Measurements from ENCODE around the gene LRRC25.

The LRRC25 gene

DNA sequence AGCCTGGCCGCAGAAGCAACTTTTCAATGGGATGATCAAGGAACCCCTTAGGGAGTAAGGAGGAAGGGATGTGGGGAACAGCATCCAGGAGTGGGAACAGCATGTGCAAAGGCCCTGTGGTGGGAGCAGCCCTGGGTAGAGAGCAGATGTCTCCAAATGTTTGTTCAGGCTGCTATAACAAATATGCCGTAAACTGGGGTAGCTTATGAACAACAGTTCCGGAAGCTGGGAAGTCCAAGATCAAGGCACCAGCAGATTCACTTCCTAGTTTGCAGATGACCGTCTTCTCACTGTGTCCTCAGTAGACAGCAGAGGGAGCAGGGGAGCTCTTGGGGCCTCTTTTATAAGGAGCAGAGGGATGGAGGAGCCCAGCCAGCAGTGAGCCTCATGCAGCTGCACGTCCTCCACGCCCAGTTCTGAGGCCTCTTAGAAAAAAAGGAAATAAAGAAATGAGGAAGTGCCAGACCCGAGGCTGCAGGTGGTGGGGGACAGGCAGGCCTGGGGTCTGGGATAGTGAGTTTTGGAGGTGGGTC lies 4.2 kb upstream of the LRRC25 start:
- DNase-seq: no peak

DNA sequence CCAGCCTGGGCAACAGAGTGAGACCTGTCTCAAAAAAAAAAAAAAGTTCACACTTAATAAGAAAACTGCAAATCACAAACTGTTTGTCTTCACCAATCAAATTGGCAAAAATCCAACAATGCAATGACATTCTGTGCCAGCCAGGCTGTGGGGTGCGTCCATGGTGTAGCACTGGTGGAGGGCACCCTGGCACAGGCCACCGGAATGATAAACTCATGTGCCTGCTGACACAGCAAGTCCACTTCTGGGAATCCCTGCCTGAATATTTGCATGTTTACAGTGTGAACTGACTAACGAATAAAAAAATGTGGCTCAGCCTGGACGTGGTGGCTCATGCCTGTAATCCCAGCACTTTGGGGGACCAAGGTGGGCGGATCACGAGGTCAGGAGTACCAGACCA lies 1.6 kb upstream of the LRRC25 start:
- no peak for DNase-seq

DNA sequence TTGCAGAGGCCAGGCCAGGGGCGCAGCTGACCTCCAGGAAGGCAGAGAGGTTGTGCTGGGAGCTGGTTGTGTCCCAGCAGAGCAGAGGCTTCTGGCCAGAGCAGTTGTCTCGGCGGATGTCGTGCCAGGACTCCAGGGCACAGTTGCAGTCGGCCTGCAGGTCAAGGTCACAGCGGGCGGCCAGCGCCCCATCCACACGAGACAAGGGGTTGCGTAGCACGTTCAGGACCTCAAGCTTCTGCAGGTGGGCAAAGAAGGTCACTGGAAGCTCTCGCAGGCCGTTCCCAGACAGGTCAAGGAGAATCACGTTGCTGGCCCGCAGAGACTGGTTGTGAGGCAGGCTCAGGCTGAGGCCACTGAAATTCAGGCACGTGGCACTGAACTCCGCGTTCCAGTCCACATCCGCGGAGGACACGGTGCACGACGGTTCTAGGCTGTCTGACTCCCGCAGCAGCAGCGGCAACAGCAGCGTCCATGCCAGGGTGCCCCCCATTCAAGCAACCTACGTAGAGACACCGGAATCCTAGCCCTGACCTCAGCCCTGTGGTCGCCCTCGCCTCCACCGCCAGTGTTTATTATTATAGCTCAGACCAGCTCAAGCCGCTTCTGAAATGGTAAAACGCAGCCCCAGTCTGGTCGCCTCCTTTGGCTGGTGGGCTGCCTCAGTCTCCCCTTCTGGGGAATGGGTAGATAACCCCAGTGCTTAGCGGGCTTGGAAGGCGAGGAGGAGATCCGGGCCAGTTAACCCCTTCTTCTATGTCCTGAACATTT lies 766 bp downstream of the LRRC25 start:
- no peak for DNase-seq

DNA sequence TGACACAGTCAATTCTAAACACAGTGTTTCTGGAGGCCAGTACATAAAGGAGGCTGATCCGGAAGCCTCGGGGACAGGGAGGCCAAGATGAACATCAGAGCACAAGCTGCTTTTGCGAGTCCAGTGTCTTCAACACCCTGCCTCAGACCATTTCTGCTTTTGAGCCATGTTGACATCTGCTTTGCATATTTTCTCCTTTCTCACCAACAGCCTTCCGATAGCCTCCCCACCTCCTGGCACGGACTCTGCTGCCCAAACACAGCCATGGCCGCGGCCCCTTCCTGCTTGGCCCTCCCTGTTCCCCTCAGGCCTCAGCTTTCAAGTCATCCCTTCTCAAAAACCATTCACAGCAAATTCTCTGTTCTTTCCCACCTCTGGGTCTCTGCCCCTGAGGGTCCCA lies 3.6 kb downstream of the LRRC25 start:
- no peak for DNase-seq

DNA sequence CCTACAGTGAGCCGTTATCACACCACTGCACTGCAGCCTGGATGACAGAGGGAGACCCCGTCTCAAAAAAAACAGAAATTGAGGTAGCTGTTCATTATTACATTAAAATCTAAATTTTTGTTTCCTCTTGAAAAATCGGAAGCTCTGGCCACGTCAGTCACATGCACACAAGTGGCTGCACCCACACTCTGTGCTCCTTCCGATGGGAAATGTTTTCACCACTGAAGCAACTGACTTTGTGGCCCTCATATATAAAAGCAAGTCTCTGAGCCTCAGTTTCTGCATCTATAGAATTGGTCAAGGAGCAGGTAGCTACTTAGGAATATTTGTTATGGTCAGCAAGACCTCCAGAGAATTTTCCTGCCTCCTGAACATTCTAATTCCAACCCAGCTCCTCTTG lies 4.5 kb downstream of the LRRC25 start:
- no peak for DNase-seq

DNA sequence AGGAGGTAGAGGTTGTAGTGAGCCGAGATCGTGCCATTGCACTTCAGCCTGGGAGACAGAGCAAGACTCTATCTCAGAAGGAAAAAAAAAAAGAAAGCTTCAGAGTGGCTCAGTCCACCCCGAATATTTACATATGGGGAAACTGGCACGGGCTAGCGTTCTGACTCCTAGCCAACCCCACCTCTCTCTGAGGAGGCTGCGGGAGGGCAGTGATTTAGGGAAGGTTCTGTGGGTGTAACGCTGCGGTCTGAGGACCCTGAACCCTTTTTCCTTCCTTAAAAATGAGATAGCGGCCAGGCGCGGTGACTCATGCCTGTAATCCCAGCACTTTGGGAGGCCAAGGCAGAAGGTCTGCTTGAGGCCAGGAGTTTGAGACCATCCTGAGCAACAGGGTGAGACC lies 5.0 kb downstream of the LRRC25 start:
- DNase-seq: no peak

DNA sequence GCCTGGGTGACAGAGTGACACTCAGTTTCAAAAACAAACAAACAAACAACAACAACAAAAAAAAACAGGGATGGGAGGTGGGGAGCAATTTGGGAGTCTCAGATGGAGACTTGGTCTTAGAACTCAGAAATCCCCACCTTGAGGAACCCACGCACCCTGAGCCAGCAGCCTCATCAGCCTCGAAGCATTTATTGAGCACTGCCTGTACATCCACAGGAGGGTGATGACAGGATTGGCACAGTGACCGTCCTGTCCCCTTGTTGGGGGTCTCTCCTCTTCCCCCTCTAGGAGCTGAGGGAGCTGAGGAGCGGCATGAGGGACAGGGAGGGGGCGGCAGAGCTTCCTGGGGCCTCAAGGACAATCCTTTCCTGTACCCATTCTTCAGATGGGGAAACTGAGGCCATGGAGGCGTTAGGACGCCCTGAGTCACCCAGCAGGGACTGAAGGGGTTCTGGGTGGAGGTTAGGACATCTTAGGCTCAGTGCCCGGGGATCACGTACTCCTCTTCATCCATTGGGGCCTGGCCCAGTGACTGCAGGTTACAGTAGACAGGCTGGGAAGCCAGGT lies 5.8 kb downstream of the LRRC25 start:
- DNase-seq: no peak

DNA sequence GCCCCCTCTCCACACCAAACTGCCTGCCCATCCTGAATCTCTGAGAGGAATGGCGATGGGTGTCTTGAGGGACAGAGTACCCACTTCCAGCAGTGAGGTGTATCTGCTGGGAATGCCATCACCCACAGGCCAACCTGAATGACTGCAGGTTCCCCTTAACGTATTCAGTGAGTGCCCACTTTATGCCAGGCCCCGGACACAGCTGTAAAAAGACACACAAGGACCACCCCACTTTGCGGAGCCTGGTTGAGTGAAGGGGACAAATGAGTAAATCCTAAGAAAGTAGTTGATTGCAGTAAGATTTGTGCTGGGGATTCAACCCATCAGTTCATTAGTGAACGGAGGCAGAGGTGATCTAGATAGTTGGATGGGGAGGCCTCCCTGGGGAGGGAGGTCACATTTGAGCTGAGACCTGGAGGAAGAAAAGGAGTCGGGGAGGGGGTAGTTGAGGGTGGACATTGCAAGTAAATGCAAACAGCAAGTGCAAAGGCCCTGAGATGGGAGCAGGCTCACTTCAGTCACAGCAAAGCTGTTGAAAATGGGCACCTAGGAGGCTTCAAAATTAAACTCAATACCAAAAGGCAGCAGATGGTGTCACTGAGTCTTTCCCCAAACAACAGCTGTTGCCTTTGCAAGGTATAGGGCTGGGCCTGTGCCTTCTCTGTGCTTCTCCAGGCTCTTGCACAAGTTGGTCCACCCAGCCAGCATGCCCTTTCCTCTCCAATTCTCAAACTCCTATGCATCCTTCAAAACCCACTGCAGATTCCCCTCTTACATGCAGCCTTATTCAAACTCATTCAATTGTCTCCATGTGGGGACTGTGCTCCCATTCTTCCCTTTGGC lies 7.1 kb downstream of the LRRC25 start:
- DNase-seq: no peak

DNA sequence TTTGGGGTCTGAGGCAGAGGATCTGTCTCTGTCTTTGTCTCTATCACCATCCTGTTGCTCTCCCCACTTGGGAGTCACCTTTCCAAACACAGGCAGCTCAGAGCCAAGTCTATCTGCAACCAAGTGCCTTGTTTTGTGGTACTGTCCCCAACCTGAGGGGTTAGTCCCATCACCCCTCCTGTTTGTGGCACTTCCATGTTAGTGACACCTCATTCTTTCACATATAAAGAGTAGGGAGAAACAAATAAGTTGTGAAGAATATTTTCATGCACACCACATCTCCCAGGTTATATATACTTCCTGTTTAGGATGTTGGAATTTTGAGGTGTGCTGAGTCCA lies 7.7 kb downstream of the LRRC25 start:
- DNase-seq: no peak

DNA sequence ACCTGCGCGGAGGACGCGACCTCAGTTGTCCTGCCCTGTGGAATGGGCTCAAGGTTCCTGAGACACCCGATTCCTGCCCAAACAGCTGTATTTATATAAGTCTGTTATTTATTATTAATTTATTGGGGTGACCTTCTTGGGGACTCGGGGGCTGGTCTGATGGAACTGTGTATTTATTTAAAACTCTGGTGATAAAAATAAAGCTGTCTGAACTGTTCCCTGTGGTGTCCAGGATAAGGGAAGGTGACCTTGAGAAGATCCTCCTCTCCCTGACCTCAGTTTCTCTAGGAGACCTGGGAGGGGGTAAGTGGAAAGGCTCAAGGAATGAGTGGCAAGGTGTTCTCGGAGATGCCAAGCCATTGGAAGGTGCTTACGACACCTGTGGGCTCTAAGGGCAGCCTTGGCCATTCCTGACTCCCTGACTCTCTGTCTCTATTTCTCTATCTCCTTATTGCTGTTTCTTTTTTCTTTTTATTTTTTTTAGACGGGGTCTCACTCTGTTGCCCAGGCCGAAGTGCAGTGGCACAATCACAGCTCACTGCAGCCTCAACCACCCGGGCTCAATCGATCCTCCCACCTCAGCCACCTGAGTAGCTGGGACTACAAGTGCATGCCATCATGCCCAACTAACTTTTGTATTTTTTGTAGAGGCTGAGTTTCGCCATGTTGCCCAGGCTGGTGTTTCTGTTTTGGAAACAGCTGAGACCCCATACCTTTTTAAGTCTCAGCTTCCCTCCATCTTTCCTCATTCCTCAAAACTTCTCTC lies 8.3 kb downstream of the LRRC25 start:
- no peak for DNase-seq

DNA sequence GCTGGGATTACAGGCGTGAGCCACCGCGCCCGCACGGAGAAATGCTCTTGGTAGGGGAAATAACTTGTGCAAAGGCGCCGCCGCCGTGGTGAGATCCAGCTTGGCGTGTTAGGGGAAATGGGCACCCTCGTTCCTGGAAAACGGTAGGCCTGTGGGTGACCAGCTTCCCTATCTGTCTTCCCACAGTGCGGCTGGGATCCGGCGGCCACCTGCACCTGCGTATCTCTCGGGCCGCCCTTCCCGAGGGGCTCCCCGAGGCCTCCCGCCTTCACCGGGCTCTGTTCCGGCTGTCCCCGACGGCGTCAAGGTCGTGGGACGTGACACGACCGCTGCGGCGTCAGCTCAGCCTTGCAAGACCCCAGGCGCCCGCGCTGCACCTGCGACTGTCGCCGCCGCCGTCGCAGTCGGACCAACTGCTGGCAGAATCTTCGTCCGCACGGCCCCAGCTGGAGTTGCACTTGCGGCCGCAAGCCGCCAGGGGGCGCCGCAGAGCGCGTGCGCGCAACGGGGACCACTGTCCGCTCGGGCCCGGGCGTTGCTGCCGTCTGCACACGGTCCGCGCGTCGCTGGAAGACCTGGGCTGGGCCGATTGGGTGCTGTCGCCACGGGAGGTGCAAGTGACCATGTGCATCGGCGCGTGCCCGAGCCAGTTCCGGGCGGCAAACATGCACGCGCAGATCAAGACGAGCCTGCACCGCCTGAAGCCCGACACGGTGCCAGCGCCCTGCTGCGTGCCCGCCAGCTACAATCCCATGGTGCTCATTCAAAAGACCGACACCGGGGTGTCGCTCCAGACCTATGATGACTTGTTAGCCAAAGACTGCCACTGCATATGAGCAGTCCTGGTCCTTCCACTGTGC lies 9.1 kb downstream of the LRRC25 start:
- DNase-seq: peak; percentile 91

DNA sequence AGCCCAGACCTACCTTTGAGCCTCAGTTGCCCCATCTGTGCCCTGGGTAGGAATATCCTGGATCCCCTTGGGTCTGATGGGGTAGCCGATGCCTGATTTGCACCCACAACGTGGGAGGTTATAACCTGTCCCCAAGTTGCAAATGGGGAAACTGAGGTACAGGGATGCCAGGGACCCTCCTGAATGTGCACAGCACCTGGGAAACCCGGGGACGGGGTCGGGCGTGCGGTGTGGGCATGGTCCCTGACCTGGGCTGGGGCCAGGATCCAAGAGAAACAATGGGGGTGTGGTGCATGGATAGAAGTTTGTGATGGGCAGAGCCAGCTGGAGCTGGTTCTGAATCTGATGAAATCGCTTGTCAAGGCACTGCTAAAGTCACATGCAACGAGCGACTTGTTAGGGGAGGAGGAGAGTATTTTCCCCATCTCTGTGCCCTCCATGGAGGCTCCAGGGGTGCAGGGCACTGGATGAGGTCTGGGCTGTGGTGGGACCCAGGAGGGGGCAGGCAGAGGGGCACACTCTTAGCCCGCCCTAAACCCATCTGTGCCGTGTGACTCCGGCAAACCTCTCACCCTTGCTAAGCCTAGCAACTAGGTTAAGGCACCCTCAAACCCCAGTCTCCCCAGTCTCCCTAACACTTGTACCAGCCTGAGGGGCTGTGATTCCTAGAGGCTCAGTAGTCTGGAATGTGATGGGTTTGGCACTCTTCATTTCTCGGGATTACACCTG lies 10.7 kb downstream of the LRRC25 start:
- no peak for DNase-seq

DNA sequence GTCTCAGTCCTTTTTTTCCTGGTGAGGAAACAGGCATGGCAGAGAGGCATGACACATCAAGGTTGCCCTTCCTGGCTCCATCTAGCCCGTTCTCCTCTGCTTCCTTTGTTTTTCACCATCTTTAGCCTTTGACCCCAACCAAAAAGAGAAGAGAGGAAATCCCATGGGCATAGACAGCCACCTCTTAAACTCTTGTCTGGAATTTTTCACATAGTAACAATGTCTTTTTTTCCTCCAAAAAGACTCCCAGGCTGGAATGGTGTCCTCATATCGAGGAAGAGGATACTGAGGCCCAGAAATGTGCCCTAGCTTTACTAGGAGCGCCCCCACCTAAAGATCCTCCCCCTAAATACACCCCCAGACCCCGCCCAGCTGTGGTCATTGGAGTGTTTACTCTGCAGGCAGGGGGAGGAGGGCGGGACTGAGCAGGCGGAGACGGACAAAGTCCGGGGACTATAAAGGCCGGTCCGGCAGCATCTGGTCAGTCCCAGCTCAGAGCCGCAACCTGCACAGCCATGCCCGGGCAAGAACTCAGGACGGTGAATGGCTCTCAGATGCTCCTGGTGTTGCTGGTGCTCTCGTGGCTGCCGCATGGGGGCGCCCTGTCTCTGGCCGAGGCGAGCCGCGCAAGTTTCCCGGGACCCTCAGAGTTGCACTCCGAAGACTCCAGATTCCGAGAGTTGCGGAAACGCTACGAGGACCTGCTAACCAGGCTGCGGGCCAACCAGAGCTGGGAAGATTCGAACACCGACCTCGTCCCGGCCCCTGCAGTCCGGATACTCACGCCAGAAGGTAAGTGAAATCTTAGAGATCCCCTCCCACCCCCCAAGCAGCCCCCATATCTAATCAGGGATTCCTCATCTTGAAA lies 11.5 kb downstream of the LRRC25 start, which contains the start of gene GDF15:
Gene GDF15, plus strand, starts transcription at position 484 of the 868 bp plus-strand sequence. Its CDS starts 32 bp downstream, at position 516.
- DNase-seq: peak; percentile 90

DNA sequence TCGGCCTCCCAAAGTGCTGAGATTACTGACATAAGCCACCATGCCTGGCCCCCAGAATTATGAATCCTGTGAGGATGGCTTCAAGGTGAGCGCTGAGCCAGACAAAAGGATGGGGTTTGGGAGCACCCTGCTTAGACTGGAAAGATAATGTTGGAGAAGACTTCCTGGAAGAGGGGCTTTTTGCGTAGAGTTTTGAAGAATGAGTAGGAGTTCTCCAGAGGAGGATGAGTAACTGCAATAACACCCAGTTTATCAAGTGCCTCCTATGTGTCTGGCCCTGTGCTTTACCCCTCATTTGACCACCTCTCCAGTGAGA lies 12.1 kb downstream of the LRRC25 start:
- DNase-seq: no peak

DNA sequence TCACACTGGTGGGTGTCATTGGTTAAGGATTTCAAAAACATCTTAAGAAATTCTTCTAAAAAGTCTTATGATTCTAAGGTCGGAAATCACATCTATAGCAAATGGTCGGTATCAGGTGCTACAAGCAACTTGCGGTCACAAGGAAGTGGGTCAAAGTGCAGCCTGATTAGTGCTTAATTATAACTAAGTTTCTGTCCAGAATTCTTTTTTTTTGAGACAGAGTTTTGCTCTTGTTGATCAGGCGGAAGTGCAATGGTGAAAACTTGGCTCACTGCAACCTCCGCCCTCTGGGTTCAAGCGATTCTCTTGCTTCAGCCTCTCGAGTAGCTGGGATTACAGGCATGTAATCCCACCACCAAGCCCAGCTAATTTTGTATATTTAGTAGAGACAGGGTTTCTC lies 12.6 kb downstream of the LRRC25 start:
- no peak for DNase-seq

DNA sequence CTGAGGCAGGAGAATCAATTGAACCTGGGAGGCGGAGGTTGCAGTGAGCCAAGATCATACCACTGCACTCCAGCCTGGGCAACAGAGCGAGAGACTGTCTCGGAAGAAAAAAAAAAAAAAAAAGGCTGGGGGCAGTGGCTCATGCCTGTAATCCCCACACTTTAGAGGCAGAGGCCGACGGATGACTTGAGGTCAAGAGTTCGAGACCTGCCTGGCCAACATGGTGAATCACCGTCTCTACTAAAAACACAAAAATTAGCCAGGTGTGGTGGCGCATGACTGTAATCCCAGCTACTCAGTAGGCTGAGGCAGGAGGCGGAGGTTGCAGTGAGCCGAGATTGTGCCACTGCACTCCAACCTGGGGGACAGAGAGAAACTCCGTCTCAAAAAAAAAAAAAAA lies 13.8 kb downstream of the LRRC25 start:
- DNase-seq: peak; percentile 51

DNA sequence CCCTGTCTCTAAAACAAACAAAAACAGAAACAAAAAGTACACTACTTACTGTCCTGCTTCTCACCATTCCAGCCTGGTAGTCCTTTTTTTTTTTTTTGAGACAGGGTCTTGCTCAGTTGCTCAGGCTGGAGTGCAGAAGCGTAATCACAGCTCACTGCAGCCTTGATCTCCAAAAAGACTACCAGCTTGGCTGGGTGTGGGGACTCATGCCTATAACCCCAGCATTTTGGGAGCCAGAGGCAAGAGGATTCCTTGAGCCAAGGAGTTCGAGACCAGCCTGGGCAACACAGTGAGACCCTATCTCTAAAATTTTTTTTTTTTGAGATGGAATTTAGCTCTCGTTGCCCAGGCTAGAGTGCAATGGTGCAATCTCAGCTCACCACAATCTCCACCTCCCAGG lies 16.6 kb downstream of the LRRC25 start:
- no peak for DNase-seq

DNA sequence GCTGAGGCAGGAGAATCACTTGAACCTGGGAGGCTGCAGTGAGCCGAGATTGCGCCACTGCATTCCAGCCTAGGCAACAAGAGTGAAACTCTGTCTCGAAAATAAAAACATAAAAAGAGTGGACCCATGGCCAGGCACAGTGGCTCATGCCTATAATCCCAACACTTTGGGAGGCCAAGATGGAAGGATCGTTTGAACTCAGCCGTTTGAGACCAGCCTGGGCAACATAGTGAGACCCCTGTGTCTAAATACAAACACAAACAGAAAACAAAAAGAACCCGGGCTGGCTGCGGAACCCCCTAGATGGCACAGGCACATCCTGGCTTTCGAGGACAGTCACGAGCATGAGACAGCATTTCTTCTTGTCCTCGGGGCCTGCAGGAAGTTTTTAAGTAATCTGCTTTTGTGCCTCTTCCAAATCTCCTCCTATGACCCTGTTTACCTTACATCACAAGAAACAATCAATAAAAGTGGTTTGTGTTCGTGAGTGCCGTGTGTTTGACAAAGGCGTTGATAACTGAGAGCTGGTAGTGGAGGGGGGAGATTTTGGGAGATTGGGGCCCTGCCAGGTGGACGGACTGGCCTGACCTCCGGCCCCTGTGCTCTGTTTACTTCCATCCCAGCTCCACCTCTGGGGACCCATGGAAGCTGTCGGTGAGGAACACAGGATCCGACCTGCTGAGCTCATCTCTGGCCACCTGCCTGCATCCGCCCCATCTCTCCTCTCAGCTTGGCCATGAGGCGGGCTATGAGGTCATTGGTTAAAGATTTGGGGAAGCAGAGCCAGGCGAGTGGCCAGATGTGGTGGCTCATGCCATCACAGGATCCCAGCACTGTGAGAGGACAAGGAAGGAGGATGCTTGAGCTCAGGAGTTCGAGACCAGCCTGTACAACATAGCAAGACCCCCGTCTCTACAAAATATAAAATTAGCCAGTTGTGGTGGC lies 17.3 kb downstream of the LRRC25 start:
- peak; percentile 84 for DNase-seq

DNA sequence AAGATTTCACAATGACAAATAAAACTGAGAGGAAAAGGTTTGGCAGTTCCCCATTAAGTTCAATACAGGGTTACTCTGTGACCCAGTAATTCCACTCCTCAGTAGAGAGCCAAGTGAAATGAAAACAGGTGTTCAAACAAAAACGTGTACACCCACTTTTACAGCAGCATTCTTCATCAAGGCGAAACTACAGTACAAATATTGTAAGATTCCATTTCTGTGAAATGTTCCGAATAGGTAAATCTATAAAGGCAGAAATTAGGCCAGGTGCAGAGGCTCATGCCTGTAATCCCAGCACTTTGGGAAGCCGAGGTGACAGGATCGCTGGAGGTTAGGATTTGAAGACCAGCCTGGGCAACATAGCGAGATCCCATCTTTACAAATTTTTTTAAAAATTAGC lies 20.4 kb downstream of the LRRC25 start:
- DNase-seq: no peak

Data from islet precursor cell (in vitro differentiated cells).